Measurements from ENCODE around the gene CCDC85C. TPM values are rescaled to one million over a fixed set of nuclear protein-coding genes. Genes with fewer than 3 reads are reported as not detected.

Gene CCDC85C
- total RNA-seq, 1 donor from 2014 or later: 7.0 TPM

DNA sequence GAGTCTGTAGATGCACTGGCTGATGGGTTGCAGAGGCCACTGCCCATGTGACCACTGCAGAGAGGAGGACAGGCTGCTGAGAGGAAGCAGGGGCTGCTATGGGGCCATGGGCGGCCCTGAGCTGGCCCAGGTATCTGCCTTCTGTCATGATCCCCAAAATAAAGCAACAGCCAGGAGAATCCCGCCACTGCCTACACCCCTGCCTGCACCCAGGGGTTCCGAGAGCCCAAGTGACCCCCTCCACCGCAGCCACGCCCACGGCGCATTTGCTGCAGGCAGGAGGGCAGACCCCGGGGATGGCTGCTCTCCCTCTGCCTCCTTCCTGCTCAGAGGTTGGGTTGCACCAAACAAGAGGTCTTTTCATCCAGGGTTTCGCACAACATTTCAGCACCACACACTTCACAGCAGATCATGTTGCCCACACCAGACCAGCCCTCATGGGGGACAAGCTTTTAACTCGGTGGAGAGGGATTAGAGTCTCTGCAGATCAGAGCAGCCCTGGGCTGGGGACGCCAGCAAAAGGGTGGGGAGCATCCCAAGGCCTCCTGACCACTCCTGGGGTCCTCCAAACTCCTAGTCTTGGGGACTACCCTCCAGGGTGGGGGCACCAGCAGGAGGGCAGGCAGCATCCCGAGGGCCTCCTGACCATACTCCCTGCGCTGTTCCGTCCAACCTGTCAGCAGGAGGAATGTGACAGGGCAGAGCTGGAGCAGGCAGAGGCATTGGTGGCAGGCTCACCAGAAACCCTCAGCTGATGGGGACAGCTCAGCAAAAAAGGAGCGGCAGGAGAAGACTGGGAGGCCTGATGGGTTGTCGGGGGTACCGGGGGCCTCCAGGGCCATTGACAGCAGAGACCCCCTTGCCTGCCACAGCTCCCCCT, 14.1 kb downstream of the CCDC85C start:
- Mint-ChIP-seq H3K27me3 (ENCODE audit: low read depth) (no peaks in the 10 kb centered on the region), H3K9me3 (ENCODE audit: low read depth) (no peaks in the 10 kb centered on the region), H3K36me3 (ENCODE audit: low read depth) (no peaks in the 10 kb centered on the region), H3K4me1 (ENCODE audit: low read depth) (peaks cover 7% of the 10 kb centered on the region), H3K27ac (ENCODE audit: unreplicated experiment) (no peak overlapping the region), H3K4me3 (ENCODE audit: unreplicated experiment) (no peak overlapping the region)
- DNase-seq (ENCODE audit: low spot score): no peak
- TF ChIP-seq, protein P1, sequence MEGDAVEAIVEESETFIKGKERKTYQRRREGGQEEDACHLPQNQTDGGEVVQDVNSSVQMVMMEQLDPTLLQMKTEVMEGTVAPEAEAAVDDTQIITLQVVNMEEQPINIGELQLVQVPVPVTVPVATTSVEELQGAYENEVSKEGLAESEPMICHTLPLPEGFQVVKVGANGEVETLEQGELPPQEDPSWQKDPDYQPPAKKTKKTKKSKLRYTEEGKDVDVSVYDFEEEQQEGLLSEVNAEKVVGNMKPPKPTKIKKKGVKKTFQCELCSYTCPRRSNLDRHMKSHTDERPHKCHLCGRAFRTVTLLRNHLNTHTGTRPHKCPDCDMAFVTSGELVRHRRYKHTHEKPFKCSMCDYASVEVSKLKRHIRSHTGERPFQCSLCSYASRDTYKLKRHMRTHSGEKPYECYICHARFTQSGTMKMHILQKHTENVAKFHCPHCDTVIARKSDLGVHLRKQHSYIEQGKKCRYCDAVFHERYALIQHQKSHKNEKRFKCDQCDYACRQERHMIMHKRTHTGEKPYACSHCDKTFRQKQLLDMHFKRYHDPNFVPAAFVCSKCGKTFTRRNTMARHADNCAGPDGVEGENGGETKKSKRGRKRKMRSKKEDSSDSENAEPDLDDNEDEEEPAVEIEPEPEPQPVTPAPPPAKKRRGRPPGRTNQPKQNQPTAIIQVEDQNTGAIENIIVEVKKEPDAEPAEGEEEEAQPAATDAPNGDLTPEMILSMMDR (IDR thresholded peaks at IDR 0.05): no peak

DNA sequence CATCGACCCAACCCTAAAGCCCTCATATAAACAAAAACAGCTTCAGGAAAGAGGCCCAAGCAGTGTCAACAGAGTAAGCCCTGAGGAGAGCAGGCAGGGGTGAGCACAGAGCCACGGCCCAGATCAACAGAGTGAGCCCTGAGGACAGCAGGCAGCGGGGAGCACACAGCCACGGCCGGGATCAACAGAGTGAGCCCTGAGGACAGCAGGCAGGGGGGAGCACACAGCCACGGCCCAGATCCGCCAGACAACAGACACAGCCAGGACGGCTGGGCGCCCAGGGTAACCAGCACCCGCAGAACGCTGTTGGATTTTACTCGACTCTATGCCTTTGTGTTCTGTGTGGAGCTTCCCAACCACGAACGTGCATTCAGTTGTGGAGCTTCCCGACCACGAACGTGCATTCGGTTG, 15.0 kb downstream of the CCDC85C start:
- no peak overlapping the region for H3K4me3 Mint-ChIP-seq (ENCODE audit: unreplicated experiment)
- H3K36me3 Mint-ChIP-seq (ENCODE audit: low read depth): no peaks in the 10 kb centered on the region
- no peaks in the 10 kb centered on the region for H3K9me3 Mint-ChIP-seq (ENCODE audit: low read depth)
- DNase-seq (ENCODE audit: low spot score): no peak
- TF ChIP-seq, protein P1 (IDR thresholded peaks at IDR 0.05): no peak
- H3K4me1 Mint-ChIP-seq (ENCODE audit: low read depth): peaks cover 7% of the 10 kb centered on the region
- H3K27ac Mint-ChIP-seq (ENCODE audit: unreplicated experiment): no peak overlapping the region
- no peaks in the 10 kb centered on the region for H3K27me3 Mint-ChIP-seq (ENCODE audit: low read depth)

DNA sequence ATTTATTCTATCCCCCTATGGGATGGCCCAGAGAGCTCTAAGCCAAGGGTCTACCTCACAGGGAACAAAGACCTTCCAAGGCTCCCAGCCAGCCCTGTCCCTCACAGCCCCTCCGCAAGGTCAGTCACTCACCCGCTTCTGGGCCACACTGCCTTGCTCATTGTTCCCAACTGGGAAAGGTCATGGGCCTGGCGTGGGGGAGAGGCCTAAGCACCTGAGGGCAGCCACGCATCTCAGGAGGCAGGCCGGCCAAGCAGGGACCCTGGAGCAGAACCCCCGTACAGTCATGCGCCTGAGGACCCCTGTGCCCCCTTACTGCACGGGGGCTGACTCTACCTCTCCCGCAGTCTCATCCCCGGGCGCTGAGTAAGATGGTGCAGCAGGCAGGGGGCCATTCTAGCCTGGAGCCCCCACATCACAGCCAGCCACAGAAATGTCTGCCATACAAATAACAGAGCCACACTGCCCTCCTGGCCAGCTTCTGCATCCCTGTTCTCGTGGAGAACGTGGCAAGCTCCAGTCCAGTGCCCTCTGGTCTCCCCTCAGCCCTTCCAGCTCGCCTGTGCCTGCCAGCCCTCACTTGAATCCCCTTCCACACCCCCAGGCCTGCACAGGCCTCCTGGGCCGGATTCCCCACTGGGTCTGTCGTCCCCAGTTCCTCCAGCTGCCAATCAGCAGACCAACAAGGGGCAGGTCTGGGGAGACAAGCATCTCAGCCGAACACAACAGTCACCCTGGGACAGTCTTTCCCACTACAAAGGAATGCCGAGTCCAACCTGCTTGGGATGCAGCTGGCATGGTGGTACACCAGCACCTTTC, 16.3 kb downstream of the CCDC85C start:
- H3K36me3 Mint-ChIP-seq (ENCODE audit: low read depth): no peaks in the 10 kb centered on the region
- H3K27me3 Mint-ChIP-seq (ENCODE audit: low read depth): no peaks in the 10 kb centered on the region
- no peaks in the 10 kb centered on the region for H3K9me3 Mint-ChIP-seq (ENCODE audit: low read depth)
- DNase-seq (ENCODE audit: low spot score): no peak
- H3K4me3 Mint-ChIP-seq (ENCODE audit: unreplicated experiment): no peak overlapping the region
- TF ChIP-seq, protein P1 (IDR thresholded peaks at IDR 0.05): no peak
- H3K4me1 Mint-ChIP-seq (ENCODE audit: low read depth): peaks cover 7% of the 10 kb centered on the region
- H3K27ac Mint-ChIP-seq (ENCODE audit: unreplicated experiment): no peak overlapping the region

DNA sequence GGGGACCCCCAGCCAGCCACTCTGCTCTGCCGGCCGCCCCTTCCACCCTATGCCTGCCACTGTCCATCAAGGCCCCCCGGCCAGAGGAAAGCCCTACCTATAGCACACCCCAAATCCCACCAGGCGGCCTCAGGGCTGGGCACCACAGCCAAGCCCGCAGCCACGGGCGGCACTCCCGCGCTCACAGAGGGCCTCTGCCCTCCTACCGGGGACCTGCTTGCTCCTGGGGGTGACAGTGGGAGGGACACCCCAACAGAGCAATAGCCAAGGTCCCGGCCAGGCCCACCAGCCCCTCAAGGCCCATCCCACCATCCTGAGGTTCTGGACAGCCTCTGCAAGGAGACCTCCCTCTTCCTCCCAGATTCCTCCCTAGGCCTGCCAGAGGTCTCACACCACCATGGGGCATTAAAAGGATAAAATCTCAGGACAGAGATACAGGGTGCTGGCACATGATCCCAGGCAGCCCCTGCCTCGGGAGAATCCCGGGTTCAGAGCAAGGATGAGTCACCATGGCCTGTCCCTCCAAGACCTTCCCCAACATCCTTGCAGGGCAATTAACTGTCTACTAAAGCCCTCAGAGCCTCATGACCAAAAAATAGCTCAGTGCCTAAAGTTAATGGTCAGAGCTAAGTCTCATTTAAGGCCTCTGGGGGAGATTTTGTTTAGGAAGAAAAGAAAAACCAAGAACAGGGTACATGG, 17.1 kb downstream of the CCDC85C start:
- no peak overlapping the region for H3K4me3 Mint-ChIP-seq (ENCODE audit: unreplicated experiment)
- H3K27me3 Mint-ChIP-seq (ENCODE audit: low read depth): no peaks in the 10 kb centered on the region
- DNase-seq (ENCODE audit: low spot score): no peak
- peaks cover 7% of the 10 kb centered on the region for H3K4me1 Mint-ChIP-seq (ENCODE audit: low read depth)
- H3K9me3 Mint-ChIP-seq (ENCODE audit: low read depth): no peaks in the 10 kb centered on the region
- no peaks in the 10 kb centered on the region for H3K36me3 Mint-ChIP-seq (ENCODE audit: low read depth)
- no peak overlapping the region for H3K27ac Mint-ChIP-seq (ENCODE audit: unreplicated experiment)
- TF ChIP-seq, protein P1 (IDR thresholded peaks at IDR 0.05): no peak

All from chondrocyte (in vitro differentiated cells).